Psoas muscle (tissue), 8 donors: ENCODE data around the gene SLC28A3. TPM values are rescaled to one million over a fixed set of nuclear protein-coding genes. Genes with fewer than 3 reads are reported as not detected.

Experiments used
- ATAC-seq, 4 donors: fragments of 200-7000 bp; cut with Tn5 transposase; one replicate each; pipeline ENCODE4 v1.9.1; 2020; ENCODE audit warnings: moderate library complexity in 3 of 4, mild to moderate bottlenecking in 2 of 4
- DNase-seq, 2 donors: peaks; one replicate each; pipeline ENCODE4 v3.0.0-alpha.2; 2020
- H3K27ac ChIP-seq: fragments of 200-600 bp; one replicate; pipeline ENCODE4 v1.8.0; 2022
- H3K27me3 ChIP-seq, 3 donors: fragments of 200-600 bp in 1 of 3; one replicate each; pipeline versions ENCODE4 v1.6.1 to v1.8.0; 2013 to 2022; ENCODE audit warnings: low read length in 2 of 3, mild to moderate bottlenecking in 2 of 3, moderate library complexity in 1 of 3; ENCODE audit not compliant: insufficient read depth in 3 of 3
- H3K36me3 ChIP-seq, 2 donors: fragments of 200-600 bp in 1 of 2; one replicate each; pipeline versions ENCODE4 v1.6.1 to v1.8.0; 2013 to 2022; ENCODE audit warnings: low read depth in 1 of 2, mild to moderate bottlenecking in 1 of 2, moderate library complexity in 1 of 2; ENCODE audit not compliant: insufficient read depth in 1 of 2
- H3K4me1 ChIP-seq: fragments of 200-600 bp; one replicate; pipeline ENCODE4 v1.8.0; 2022
- H3K4me3 ChIP-seq: fragments of 200-600 bp; one replicate; pipeline ENCODE4 v1.8.0; 2022; ENCODE audit warnings: mild to moderate bottlenecking
- H3K9me3 ChIP-seq: fragments of 200-600 bp; one replicate; pipeline ENCODE4 v1.8.0; 2022
- WGBS, 3 donors: extraction: QIAGEN DNeasy Blood & Tissue Kit; methylation state at CpG; one replicate each; pipeline versions ENCODE4 v1.1.6 to v1.1.7; 2013; 5-methylcytosine and 5-hydroxymethylcytosine counted together
- intact Hi-C, 2 donors: fragments of 100-400 bp; cut with DNase I; formaldehyde crosslinking; loops; one replicate each; pipeline versions ENCODE4 v1.11.0 to v1.14.2; 2022
- polyA plus RNA-seq, 3 donors: library from polyadenylated mRNA; stranded (reverse); fragments of 200-250 nt; gene quantifications; one replicate each; pipeline ENCODE4 v1.2.3, GENCODE V29; 2013
- total RNA-seq, 4 donors: library from RNA; stranded (reverse); fragmentation: NEBNext Ultra II Directional in 2 of 4; extraction: Animal tissue kit (Norgen Biotek cat#: 25700) in 2 of 4; gene quantifications; one replicate each; pipeline versions ENCODE4 v1.2.1 to v1.2.4, GENCODE V29; 2021 to 2023
- TF ChIP-seq, protein P1 (sequence below): fragments of 200-600 bp; IDR thresholded peaks from one replicate; pipeline ENCODE4 v1.8.0; 2022; ENCODE audit warnings: antibody characterized with exemption
- donor health status: healthy with polysubstance abuse.
- donor health status: DM: no; HTN: no; CAD: no; lungs with moderate emphysema.
- donor health status: Bipolar disorder and iron deficiency.
- donor health status: healthy.
- donor health status: DM: yes; HTN: yes; CAD: no.
- donor health status: DM: no; HTN: no; CAD: no.
- donor health status: DM: no; HTN: no; CAD: no.
- donor health status: DM: yes; HTN: yes; CAD: no.

The SLC28A3 gene
- total and polyA plus RNA-seq, 7 donors: not detected

DNA sequence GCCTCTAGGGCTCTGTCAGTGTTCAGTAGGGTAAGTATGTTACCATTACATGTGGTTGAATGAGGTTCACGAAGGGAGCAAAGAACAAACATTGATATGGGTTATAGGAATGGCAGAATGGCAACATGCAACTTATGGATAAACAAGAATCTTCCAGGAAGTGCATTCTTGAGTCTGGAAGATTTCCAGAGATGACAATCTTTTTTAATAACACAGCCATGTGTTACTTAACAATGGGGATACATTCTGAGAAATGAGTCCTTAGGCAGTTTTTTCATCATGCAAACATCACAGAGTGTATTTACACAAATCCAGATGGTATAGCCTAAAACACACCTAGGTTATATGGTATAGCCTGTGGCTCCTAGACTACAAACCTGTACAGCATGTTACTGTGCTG lies 9.1 kb upstream of the SLC28A3 start:
- TF ChIP-seq, protein P1, sequence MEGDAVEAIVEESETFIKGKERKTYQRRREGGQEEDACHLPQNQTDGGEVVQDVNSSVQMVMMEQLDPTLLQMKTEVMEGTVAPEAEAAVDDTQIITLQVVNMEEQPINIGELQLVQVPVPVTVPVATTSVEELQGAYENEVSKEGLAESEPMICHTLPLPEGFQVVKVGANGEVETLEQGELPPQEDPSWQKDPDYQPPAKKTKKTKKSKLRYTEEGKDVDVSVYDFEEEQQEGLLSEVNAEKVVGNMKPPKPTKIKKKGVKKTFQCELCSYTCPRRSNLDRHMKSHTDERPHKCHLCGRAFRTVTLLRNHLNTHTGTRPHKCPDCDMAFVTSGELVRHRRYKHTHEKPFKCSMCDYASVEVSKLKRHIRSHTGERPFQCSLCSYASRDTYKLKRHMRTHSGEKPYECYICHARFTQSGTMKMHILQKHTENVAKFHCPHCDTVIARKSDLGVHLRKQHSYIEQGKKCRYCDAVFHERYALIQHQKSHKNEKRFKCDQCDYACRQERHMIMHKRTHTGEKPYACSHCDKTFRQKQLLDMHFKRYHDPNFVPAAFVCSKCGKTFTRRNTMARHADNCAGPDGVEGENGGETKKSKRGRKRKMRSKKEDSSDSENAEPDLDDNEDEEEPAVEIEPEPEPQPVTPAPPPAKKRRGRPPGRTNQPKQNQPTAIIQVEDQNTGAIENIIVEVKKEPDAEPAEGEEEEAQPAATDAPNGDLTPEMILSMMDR: no peak
- Histone ChIP-seq H3K27me3 (peaks cover 0 to 2% (median 0%) of the 10 kb centered on the region in 3 donors), H3K27ac (no peak overlapping the region), H3K4me1 (no peaks in the 10 kb centered on the region), H3K9me3 (no peaks in the 10 kb centered on the region), H3K36me3 (no peaks in the 10 kb centered on the region), H3K4me3 (no peak overlapping the region)
- WGBS, 3 donors: 85 to 97% (median 86%) methylated on average over 1 of the region's 1 CpG
- DNase-seq (no peak), ATAC-seq (no peak)
- intact Hi-C loops: no loop called here

DNA sequence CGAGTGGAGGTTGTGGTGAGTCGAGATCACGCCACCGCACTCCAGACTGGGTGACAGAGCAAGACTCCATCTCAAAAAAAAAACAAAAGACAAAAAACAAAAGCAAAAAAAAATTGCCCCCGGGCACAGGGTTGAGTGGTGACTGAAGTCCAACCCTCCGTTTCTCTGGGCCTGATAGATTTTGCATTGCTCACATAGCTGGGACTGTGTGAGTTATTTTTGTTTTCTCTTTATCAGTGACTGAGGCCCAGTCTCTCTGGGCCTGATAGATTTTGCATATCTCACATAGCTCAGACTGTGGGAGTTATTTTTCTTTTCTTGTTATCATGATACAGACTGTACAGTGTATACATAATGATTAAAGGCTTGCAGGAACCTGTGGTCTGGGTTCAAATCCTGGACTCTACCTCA lies 2.6 kb upstream of the SLC28A3 start:
- no peaks in the 10 kb centered on the region for H3K36me3 ChIP-seq
- intact Hi-C loops: no loop called here
- no peak for ATAC-seq
- H3K9me3 ChIP-seq: no peaks in the 10 kb centered on the region
- no peak overlapping the region for H3K4me3 ChIP-seq
- no peaks in the 10 kb centered on the region for H3K4me1 ChIP-seq
- TF ChIP-seq, protein P1: no peak
- peaks cover 0 to 2% (median 0%) of the 10 kb centered on the region in 3 donors for H3K27me3 ChIP-seq
- 88 to 89% (median 88%) methylated on average over 6 of the region's 6 CpGs for WGBS, 3 donors
- DNase-seq: no peak
- no peak overlapping the region for H3K27ac ChIP-seq

DNA sequence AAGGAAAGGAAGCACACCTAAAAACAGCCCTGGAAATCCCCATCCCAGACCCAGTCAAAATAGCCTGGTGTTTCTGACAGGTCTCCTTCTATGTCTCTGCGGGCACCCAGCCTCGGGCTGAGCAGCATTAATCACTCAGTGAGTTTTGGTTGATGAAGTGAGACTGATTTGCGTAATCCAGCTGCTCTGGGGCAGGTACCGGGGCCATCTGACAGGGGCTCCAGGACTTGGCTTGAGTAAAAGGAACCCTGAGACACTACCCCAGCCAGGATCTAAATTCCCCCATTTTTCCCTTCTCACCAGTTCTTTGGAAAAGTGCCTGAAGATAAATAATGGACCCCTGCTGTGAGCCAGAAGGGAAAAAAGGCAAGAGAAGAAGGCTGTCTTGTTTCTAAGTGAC lies 596 bp downstream of the SLC28A3 start:
- ATAC-seq: no peak
- no peaks in the 10 kb centered on the region for H3K27me3 ChIP-seq
- H3K36me3 ChIP-seq: no peaks in the 10 kb centered on the region
- no peak overlapping the region for H3K27ac ChIP-seq
- no peak overlapping the region for H3K4me3 ChIP-seq
- 42 to 59% (median 45%) methylated on average over 4 of the region's 4 CpGs for WGBS, 3 donors
- TF ChIP-seq, protein P1: no peak
- intact Hi-C loops: no loop called here
- H3K9me3 ChIP-seq: no peaks in the 10 kb centered on the region
- H3K4me1 ChIP-seq: no peaks in the 10 kb centered on the region
- no peak for DNase-seq

DNA sequence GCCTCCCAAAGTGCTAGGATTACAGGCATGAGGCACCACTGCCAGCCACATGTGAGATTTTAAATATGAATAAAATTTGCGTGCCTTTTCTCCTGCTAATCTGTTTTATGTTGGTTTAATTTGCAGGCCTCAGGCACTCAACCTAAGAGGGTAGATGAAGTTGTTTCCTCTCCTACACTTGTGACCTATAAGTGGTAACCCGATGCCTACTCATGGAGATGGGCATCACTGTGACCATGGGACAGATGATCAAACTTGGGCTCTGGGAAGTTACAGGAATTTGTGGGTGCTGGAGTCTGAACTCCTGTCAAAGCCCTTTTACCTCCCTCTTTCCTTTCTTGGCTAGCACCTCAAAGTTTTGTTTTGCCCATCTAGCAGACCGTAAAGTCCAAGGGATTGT lies 1.1 kb downstream of the SLC28A3 start:
- Histone ChIP-seq H3K4me3 (no peak overlapping the region), H3K36me3 (no peaks in the 10 kb centered on the region), H3K9me3 (no peaks in the 10 kb centered on the region), H3K27ac (no peak overlapping the region), H3K4me1 (no peaks in the 10 kb centered on the region), H3K27me3 (no peaks in the 10 kb centered on the region)
- DNase-seq (no peak), ATAC-seq (no peak)
- TF ChIP-seq, protein P1: no peak
- 78 to 90% (median 86%) methylated on average over 3 of the region's 3 CpGs for WGBS, 3 donors
- intact Hi-C loops: no loop called here

DNA sequence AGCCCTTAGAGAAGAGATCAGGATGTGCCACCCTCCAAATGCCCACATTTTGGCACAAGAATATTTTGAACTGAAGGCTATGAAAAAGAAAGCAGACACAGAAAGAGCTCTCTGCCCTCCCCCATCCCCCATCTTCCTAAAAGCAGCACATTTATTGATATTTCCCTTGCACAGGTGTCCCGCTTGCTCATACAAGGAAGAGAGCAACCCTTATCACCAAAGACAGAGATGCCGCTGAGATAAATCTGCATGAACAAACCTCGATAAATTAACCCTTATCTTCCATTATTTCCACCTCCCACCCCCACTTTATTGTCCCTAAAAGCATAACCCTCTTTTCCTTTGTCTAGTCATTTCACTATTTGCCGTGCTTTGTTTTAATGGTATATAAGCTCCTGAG lies 1.8 kb downstream of the SLC28A3 start:
- WGBS, 3 donors: 84 to 89% (median 87%) methylated on average over 4 of the region's 4 CpGs
- no peaks in the 10 kb centered on the region for H3K27me3 ChIP-seq
- intact Hi-C loops: no loop called here

More for the DNA sequence above, 1.8 kb downstream of the SLC28A3 start:
- TF ChIP-seq, protein P1: no peak
- no peak for ATAC-seq
- no peaks in the 10 kb centered on the region for H3K9me3 ChIP-seq
- no peak overlapping the region for H3K27ac ChIP-seq
- H3K36me3 ChIP-seq: no peaks in the 10 kb centered on the region
- H3K4me1 ChIP-seq: no peaks in the 10 kb centered on the region
- H3K4me3 ChIP-seq: no peak overlapping the region
- DNase-seq: no peak
